HCT116 (cell line): ENCODE data around the gene ARMC2. TPM values are rescaled to one million over a fixed set of nuclear protein-coding genes. Genes with fewer than 3 reads are reported as not detected.

Experiments used
- ATAC-seq: fragments of 200-7000 bp; cut with Tn5 transposase; 2 replicates; pipeline ENCODE4 v1.9.1; 2020; ENCODE audit warnings: mild to moderate bottlenecking, moderate library complexity
- BruUV-seq: library from RNA; stranded (reverse); fragments of 400-500 nt; replicated peaks from 2 replicates; lab custom pipeline; 2021; lab: Mats Ljungman, UMichigan
- CTCF ChIA-PET: fragments of 300-600 bp; sonication (Branson Sonifier 250); formaldehyde crosslinking; loops from one replicate; lab custom pipeline; 2021; ENCODE audit warnings: antibody characterized with exemption; lab: Charles Lee
- POLR2A ChIA-PET: fragments of 300-600, 350-600 bp; sonication (Branson Sonifier 250); formaldehyde crosslinking; loops from one replicate; lab custom pipeline; 2021; ENCODE audit warnings: antibody characterized with exemption; lab: Charles Lee
- RAD21 ChIA-PET, 2 experiments: fragments of 300-600 bp; sonication (Branson Sonifier 250); formaldehyde crosslinking; loops; one replicate each; lab custom pipeline; 2023; ENCODE audit warnings: low total read pairs in 2 of 2; ENCODE audit not compliant: uncharacterized antibody in 2 of 2, unreplicated experiment in 2 of 2, low non-redundant PET in 1 of 2; lab: Charles Lee
- DNase-seq: peaks from one replicate; pipeline ENCODE4 v3.0.0-alpha.2; 2010; ENCODE audit warnings: low read depth, low spot score
- H2AFZ ChIP-seq: fragments of 200-600 bp; shearing (Covaris generic), sonication (generic); 2 replicates; pipeline ENCODE4 v1.6.1; 2017; ENCODE audit warnings: low read depth, mixed run types, mixed read lengths, antibody characterized with exemption, low read length; ENCODE audit not compliant: poor library complexity, severe bottlenecking
- H3K27ac ChIP-seq: 2 replicates; pipeline ENCODE4 v1.5.1; 2012; ENCODE audit warnings: low read depth, low read length
- H3K27me3 ChIP-seq: fragments of 200-600 bp; sonication (generic); 2 replicates; pipeline ENCODE4 v1.6.1; 2016; ENCODE audit warnings: mixed run types, low read length, mixed read lengths; ENCODE audit not compliant: insufficient read depth
- H3K36me3 ChIP-seq, 2 experiments: fragments of 200-500 bp in 1 of 2; fragments of 200-600 bp in 1 of 2; sonication (Bioruptor generic) in 1 of 2; sonication (generic) in 1 of 2; 2 replicates each; pipeline versions ENCODE4 v1.5.1 to v1.6.1; 2014 to 2016; ENCODE audit warnings: low read length in 2 of 2, inconsistent platforms in 1 of 2, mixed read lengths in 1 of 2, mixed run types in 1 of 2; ENCODE audit not compliant: insufficient read depth in 2 of 2, control insufficient read depth in 1 of 2
- H3K4me1 ChIP-seq, 2 experiments: fragments of 200-600 bp in 1 of 2; sonication (generic) in 1 of 2; 2 replicates each; pipeline versions ENCODE4 v1.5.1 to v1.6.1; 2012 to 2017; ENCODE audit warnings: low read length in 2 of 2, inconsistent platforms in 1 of 2, mild to moderate bottlenecking in 1 of 2, mixed read lengths in 1 of 2, mixed run types in 1 of 2, moderate library complexity in 1 of 2; ENCODE audit not compliant: insufficient read depth in 2 of 2, control insufficient read depth in 1 of 2
- H3K4me2 ChIP-seq: fragments of 200-600 bp; sonication (generic); 2 replicates; pipeline ENCODE4 v1.6.1; 2017; ENCODE audit warnings: mixed run types, low read length, mixed read lengths
- H3K4me3 ChIP-seq, 2 experiments: fragments of 200-600 bp in 1 of 2; sonication (generic) in 1 of 2; replicated peaks in 1 of 2; 2 replicates each; pipeline ENCODE4 v1.5.1; 2011 to 2016; ENCODE audit warnings: low read length in 2 of 2, control low read depth in 1 of 2, low read depth in 1 of 2, mild to moderate bottlenecking in 1 of 2, mixed read lengths in 1 of 2, mixed run types in 1 of 2
- H3K79me2 ChIP-seq: fragments of 200-600 bp; sonication (generic); 2 replicates; pipeline ENCODE4 v1.6.1; 2017; ENCODE audit warnings: mild to moderate bottlenecking, mixed run types, low read length, moderate library complexity, mixed read lengths; ENCODE audit not compliant: insufficient read depth
- H3K9ac ChIP-seq: fragments of 200-600 bp; sonication (generic); 2 replicates; pipeline ENCODE4 v1.6.1; 2016; ENCODE audit warnings: low read length, mixed read lengths
- H3K9me2 ChIP-seq: fragments of 200-600 bp; sonication (generic), shearing (Covaris generic); 2 replicates; pipeline ENCODE4 v1.6.1; 2017; ENCODE audit warnings: mixed run types, mild to moderate bottlenecking, moderate library complexity; ENCODE audit not compliant: insufficient read depth
- H3K9me3 ChIP-seq, 2 experiments: fragments of 200-500 bp in 1 of 2; fragments of 200-600 bp in 1 of 2; sonication (Bioruptor generic) in 1 of 2; sonication (generic) in 1 of 2; 2 replicates each; pipeline ENCODE4 v1.6.1; 2014 to 2017; ENCODE audit warnings: low read length in 2 of 2, mixed read lengths in 2 of 2, inconsistent platforms in 1 of 2, low read depth in 1 of 2, mild to moderate bottlenecking in 1 of 2, mixed run types in 1 of 2, moderate library complexity in 1 of 2; ENCODE audit not compliant: control insufficient read depth in 1 of 2, insufficient read depth in 1 of 2
- H4K20me1 ChIP-seq: fragments of 200-600 bp; sonication (generic), shearing (Covaris generic); 2 replicates; pipeline ENCODE4 v1.6.1; 2017; ENCODE audit warnings: mixed run types, mild to moderate bottlenecking, moderate library complexity; ENCODE audit not compliant: insufficient read depth
- CEBPB ChIP-seq: IDR thresholded peaks from 2 replicates; pipeline ENCODE4 v1.6.1; 2012; ENCODE audit warnings: low read depth
- FOSL1 ChIP-seq: IDR thresholded peaks from 2 replicates; pipeline ENCODE4 v1.6.1; 2012; ENCODE audit warnings: low read depth
- POLR2AphosphoS5 ChIP-seq: IDR thresholded peaks from 2 replicates; pipeline ENCODE4 v1.6.1; 2011; ENCODE audit warnings: mild to moderate bottlenecking, low read depth, low read length, moderate library complexity
- SRF ChIP-seq: IDR thresholded peaks from 2 replicates; pipeline ENCODE4 v1.6.1; 2012; ENCODE audit warnings: low read depth
- YY1 ChIP-seq: IDR thresholded peaks from 2 replicates; pipeline ENCODE4 v1.6.1; 2011; ENCODE audit warnings: low read length, low read depth, moderate library complexity, mild to moderate bottlenecking; ENCODE audit not compliant: insufficient replicate concordance; ENCODE audit errors: extremely low read depth
- intact Hi-C: fragments of 100-400 bp; cut with micrococcal nuclease; formaldehyde crosslinking; loops from 2 replicates; pipeline ENCODE4 v1.10.0; 2022
- total RNA-seq: library from RNA; stranded (reverse); gene quantifications from one replicate; pipeline ENCODE4 v1.2.1, GENCODE V29; 2021; ENCODE audit not compliant: unreplicated experiment
- TF ChIP-seq, protein P1 (sequence below): IDR thresholded peaks from 2 replicates; pipeline ENCODE4 v1.6.1; 2012
- TF ChIP-seq, protein P2 (sequence below), 3 experiments: fragments of 200-600 bp in 1 of 3; sonication (generic) in 1 of 3; IDR thresholded peaks in 2 of 3; conservative IDR thresholded peaks in 1 of 3; 2 replicates each; pipeline ENCODE4 v1.5.1; 2012 to 2017; ENCODE audit warnings: low read depth in 2 of 3, low read length in 2 of 3, antibody characterized with exemption in 1 of 3, borderline replicate concordance in 1 of 3, control low read depth in 1 of 3, mild to moderate bottlenecking in 1 of 3, mixed read lengths in 1 of 3, mixed run types in 1 of 3, moderate library complexity in 1 of 3; ENCODE audit not compliant: insufficient read depth in 1 of 3
- TF ChIP-seq, protein P3 (sequence below): IDR thresholded peaks from 2 replicates; pipeline ENCODE4 v1.6.1; 2012; ENCODE audit warnings: low read depth

ARMC2 gene
- total RNA-seq, 1 experiment from 2014 or later, result 3.6 TPM

DNA sequence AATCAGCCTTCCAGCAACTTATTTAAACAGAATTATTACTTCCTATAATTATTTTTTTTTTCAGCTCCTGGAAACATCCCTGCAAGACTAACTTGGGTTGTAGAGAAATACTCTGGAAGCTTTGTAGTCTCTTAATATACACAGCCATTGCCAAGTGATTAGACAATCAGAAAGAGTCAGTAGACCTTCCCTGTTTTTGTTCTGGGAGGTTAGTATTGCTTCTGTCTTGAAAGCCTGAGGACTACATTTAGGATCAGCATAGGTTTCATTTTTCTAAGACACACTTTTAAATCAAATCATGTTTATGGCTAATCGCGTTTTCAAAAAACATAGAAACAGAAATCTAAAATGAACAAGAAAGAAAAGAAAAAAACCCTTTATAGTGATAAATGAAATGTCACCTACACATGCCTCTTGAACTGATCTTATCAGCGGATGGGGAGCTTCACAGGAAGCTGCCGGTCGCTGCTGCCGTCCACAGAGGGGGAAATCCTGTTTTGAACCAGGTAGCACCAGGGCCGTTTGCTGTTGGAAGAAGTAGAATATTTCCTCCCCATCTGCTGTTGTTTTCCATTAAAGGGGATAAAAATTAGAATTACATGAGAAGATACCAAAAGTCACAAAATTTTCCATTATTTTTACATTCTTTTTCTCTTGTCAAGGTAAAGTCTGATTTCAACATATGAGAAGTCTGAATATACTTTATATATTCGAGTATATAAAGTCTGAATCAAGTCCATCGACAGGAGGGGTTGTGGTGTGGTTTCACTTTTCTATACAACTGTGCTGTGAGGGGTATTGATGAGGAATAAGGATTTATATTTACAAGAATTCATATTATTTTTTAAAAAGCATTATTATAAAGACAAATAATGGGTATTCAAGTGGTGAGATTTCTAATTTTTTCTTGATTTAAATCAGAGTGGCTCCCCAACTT, 94.6 kb downstream of the ARMC2 start:
- ATAC-seq (no peak), DNase-seq (no peak)
- Histone ChIP-seq H2AFZ (no peak overlapping the region), H3K9ac (no peak overlapping the region), H3K27me3 (no peaks in the 10 kb centered on the region), H3K4me2 (no peak overlapping the region), H3K27ac (no peak overlapping the region), H3K79me2 (no peaks in the 10 kb centered on the region), H3K4me1 (peaks cover 0 to 4% of the 10 kb centered on the region in 2 experiments; a peak in 2 of 4 replicates), H3K9me2 (no peaks in the 10 kb centered on the region; the same call in 1 of the 2 replicates), H3K4me3 (no peak overlapping the region), H3K36me3 (no peaks in the 10 kb centered on the region), H4K20me1 (no peaks in the 10 kb centered on the region), H3K9me3 (no peaks in the 10 kb centered on the region)
- ChIA-PET POLR2A (no interaction called here), CTCF (no interaction called here), RAD21 (no interaction called here)
- TF ChIP-seq YY1 (no peak), POLR2AphosphoS5 (no peak), FOSL1 (no peak), CEBPB (no peak), SRF (no peak)
- TF ChIP-seq, protein P1, sequence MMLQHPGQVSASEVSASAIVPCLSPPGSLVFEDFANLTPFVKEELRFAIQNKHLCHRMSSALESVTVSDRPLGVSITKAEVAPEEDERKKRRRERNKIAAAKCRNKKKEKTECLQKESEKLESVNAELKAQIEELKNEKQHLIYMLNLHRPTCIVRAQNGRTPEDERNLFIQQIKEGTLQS, result no peak
- TF ChIP-seq, protein P2, sequence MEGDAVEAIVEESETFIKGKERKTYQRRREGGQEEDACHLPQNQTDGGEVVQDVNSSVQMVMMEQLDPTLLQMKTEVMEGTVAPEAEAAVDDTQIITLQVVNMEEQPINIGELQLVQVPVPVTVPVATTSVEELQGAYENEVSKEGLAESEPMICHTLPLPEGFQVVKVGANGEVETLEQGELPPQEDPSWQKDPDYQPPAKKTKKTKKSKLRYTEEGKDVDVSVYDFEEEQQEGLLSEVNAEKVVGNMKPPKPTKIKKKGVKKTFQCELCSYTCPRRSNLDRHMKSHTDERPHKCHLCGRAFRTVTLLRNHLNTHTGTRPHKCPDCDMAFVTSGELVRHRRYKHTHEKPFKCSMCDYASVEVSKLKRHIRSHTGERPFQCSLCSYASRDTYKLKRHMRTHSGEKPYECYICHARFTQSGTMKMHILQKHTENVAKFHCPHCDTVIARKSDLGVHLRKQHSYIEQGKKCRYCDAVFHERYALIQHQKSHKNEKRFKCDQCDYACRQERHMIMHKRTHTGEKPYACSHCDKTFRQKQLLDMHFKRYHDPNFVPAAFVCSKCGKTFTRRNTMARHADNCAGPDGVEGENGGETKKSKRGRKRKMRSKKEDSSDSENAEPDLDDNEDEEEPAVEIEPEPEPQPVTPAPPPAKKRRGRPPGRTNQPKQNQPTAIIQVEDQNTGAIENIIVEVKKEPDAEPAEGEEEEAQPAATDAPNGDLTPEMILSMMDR (IDR thresholded peaks at IDR 0.05 in 2 of 3, conservative IDR thresholded peaks at IDR 0.05 in 1 of 3; ENCODE audit: borderline replicate concordance in 1 of 3, insufficient read depth in 1 of 3, low read depth in 2 of 3, low read length in 2 of 3), result no peak
- TF ChIP-seq, protein P3, sequence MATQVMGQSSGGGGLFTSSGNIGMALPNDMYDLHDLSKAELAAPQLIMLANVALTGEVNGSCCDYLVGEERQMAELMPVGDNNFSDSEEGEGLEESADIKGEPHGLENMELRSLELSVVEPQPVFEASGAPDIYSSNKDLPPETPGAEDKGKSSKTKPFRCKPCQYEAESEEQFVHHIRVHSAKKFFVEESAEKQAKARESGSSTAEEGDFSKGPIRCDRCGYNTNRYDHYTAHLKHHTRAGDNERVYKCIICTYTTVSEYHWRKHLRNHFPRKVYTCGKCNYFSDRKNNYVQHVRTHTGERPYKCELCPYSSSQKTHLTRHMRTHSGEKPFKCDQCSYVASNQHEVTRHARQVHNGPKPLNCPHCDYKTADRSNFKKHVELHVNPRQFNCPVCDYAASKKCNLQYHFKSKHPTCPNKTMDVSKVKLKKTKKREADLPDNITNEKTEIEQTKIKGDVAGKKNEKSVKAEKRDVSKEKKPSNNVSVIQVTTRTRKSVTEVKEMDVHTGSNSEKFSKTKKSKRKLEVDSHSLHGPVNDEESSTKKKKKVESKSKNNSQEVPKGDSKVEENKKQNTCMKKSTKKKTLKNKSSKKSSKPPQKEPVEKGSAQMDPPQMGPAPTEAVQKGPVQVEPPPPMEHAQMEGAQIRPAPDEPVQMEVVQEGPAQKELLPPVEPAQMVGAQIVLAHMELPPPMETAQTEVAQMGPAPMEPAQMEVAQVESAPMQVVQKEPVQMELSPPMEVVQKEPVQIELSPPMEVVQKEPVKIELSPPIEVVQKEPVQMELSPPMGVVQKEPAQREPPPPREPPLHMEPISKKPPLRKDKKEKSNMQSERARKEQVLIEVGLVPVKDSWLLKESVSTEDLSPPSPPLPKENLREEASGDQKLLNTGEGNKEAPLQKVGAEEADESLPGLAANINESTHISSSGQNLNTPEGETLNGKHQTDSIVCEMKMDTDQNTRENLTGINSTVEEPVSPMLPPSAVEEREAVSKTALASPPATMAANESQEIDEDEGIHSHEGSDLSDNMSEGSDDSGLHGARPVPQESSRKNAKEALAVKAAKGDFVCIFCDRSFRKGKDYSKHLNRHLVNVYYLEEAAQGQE, result no peak
- intact Hi-C loops, result no loop called here
- no TSS peak for BruUV-seq
